Activated T-cell treated with anti-CD3 and anti-CD28 coated beads, Interleukin-2, amount 50 U/mL, for 72 hours (primary cell): ENCODE results near the gene CEND1. TPM values are rescaled to one million over a fixed set of nuclear protein-coding genes. Genes with fewer than 3 reads are reported as not detected.
A peak's percentile ranks its signal among the peaks of the same experiment; 100 is the strongest.

ENCODE experiments used
- ATAC-seq, 2 donors: fragments of 150-1000 bp; cut with Tn5 transposase; replicated peaks in 1 of 2; 2 replicates each; pipeline ENCODE4 v1.10.0; 2021; ENCODE audit warnings: moderate library complexity in 2 of 2, mild to moderate bottlenecking in 1 of 2
- DNase-seq, 2 donors: peaks; one replicate each; pipeline ENCODE4 v3.0.0; 2021 to 2022; ENCODE audit warnings: mixed read lengths in 1 of 2
- H3K27ac Mint-ChIP-seq: one replicate; pipeline ENCODE4 v1.8.0; 2022; ENCODE audit warnings: mild to moderate bottlenecking, moderate library complexity, mixed read lengths
- H3K27me3 Mint-ChIP-seq: one replicate; pipeline ENCODE4 v1.8.0; 2022; ENCODE audit warnings: low read depth, mixed read lengths
- H3K36me3 Mint-ChIP-seq, 2 donors: one replicate each; pipeline ENCODE4 v1.8.0; 2022; ENCODE audit warnings: mixed read lengths in 2 of 2, mild to moderate bottlenecking in 1 of 2; ENCODE audit not compliant: insufficient read depth in 2 of 2
- H3K4me1 Mint-ChIP-seq: one replicate; pipeline ENCODE4 v1.8.0; 2022; ENCODE audit warnings: low read depth, mixed read lengths
- H3K4me3 Mint-ChIP-seq, 2 donors: one replicate each; pipeline ENCODE4 v1.8.0; 2022; ENCODE audit warnings: mild to moderate bottlenecking in 2 of 2, mixed read lengths in 2 of 2, moderate library complexity in 2 of 2
- H3K9me3 Mint-ChIP-seq, 2 donors: one replicate each; pipeline ENCODE4 v1.8.0; 2022; ENCODE audit warnings: mixed read lengths in 2 of 2
- total RNA-seq, 2 donors: library from RNA; stranded (reverse); gene quantifications; one replicate each; pipeline ENCODE4 v1.2.3, GENCODE V29; 2022

CEND1 gene
- total RNA-seq, 2 donors from 2014 or later, result 1.4 to 1.6 TPM

DNA sequence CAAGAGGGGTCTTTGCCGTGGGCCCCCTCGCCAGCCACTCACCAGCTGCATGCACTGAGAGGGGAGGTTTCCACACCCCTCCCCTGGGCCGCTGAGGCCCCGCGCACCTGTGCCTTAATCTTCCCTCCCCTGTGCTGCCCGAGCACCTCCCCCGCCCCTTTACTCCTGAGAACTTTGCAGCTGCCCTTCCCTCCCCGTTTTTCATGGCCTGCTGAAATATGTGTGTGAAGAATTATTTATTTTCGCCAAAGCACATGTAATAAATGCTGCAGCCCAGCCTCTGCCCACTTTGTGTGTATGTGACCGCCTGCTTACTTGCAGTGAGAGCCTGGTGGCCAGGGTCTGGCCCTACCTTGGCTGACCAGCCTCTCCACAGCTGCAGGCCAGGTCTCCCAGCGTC is 35.1 kb upstream of the CEND1 start:
- no peak for ATAC-seq
- Mint-ChIP-seq H3K4me1 (peaks cover 29% of the 10 kb centered on the region), H3K9me3 (no peaks in the 10 kb centered on the region)

DNA sequence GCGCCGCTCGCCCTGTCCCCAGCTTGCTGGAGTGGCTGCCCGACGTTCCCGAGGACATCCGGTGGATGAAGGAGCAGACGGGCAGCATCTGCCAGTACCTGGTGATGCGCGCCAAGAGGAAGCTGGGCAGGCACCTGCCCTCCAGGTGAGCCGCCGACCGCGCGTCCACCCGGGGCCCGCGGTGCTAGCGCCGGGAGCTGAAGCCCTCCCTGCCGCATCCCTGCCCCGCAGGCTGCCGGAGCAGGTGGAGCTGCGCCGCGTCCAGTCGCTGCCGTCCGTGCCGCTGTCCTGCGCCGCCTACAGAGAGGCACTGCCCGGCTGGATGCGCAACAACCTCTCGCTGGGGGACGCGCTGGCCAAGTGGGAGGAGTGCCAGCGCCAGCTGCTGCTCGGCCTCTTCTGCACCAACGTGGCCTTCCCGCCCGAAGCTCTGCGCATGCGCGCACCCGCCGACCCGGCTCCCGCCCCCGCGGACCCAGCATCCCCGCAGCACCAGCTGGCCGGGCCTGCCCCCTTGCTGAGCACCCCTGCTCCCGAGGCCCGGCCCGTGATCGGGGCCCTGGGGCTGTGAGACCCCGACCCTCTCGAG is 34.5 kb upstream of the CEND1 start:
- Mint-ChIP-seq H3K4me3 (no peak overlapping the region), H3K36me3 (peaks cover 2 to 3% of the 10 kb centered on the region in 2 donors), H3K9me3 (no peaks in the 10 kb centered on the region), H3K27ac (no peak overlapping the region), H3K4me1 (peaks cover 26% of the 10 kb centered on the region), H3K27me3 (peaks cover 20% of the 10 kb centered on the region)
- ATAC-seq, result no peak
- no peak for DNase-seq

More for the DNA sequence above, 35.1 kb upstream of the CEND1 start:
- no peak for DNase-seq
- peaks cover 2 to 3% of the 10 kb centered on the region in 2 donors for H3K36me3 Mint-ChIP-seq
- H3K4me3 Mint-ChIP-seq, result no peak overlapping the region
- peaks cover 24% of the 10 kb centered on the region for H3K27me3 Mint-ChIP-seq
- no peak overlapping the region for H3K27ac Mint-ChIP-seq

DNA sequence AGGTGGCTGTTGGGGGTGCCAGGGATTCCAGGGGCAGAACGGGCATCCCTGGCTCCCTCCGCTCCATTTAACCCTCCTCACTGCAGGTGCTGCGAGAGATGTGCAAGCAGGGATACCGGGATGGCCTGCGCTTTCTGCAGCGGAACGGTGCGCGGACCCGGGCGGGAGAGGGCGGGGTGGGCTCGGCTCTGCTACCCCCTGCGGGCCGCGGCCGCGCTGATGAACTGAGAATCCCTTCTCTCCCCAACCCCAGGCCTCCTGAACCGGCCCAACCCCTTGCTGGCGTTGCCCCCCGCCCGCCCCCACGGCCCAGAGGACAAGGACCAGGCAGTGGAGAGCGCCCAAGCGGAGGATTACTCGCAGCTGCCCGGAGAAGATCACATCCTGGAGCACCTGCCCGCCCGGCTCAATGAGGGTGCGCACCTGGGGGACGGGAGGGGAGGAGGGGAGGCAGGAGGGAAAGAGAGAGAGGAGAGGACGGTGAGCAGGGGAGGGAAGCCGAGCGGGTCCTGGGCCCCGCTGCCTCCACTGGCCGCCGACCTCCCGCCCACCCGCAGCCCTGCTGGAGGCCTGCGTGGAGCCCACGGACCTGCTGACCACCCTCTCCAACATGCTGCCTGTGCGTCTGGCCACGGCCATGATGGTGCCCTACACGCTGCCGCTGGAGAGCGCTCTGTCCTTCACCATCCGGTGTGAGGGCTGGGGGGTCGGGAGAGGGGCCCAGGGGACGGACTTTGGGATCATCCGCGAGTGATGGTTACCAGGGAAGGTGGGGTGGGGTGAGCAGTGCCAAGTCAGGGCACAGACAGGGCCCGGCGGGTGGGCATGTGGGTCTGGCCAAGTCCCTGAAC is 33.8 kb upstream of the CEND1 start:
- ATAC-seq (no peak), DNase-seq (no peak)
- Mint-ChIP-seq H3K27me3 (peaks cover 13% of the 10 kb centered on the region), H3K9me3 (no peaks in the 10 kb centered on the region), H3K4me3 (no peak overlapping the region), H3K4me1 (peaks cover 20% of the 10 kb centered on the region), H3K36me3 (peaks cover 2 to 3% of the 10 kb centered on the region in 2 donors), H3K27ac (no peak overlapping the region)

DNA sequence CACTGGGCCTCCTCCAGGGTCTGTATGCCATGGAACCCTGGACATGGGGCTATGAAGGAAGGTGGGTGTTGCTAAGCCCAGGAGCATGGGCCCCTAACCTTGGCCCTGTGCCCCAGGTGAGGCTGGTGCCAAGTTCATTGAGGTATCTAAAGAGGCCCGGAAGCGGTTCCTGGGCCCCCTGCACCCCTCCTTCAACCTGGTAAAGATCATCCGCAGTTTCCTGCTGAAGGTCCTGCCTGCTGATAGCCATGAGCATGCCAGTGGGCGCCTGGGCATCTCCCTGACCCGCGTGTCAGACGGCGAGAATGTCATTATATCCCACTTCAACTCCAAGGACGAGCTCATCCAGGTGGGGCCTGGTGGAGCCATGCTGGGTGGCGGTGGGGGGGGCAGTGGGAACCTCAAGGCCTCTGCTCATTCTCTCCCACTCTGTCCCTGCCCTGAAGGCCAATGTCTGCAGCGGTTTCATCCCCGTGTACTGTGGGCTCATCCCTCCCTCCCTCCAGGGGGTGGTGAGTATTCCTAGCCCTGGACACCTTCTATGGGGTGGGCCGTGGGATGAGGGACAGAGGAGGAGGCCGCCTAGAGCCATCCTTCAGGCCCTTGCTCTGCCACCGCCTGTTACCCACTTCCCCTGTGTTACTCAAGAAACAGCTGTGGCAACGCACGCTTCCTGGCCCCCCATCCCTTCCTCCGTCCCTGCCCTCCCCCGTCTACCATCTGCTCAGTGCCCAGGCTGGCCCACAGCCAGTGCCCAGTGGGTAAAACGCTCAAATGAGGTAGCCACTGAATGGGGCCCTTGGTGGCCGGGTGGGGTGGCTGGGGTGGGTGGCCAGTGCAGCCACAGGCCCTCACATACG is 31.9 kb upstream of the CEND1 start:
- DNase-seq, result no peak
- Mint-ChIP-seq H3K4me1 (peaks cover 15% of the 10 kb centered on the region), H3K27me3 (no peaks in the 10 kb centered on the region), H3K4me3 (peak overlapping the region in 1 of 2 donors; percentile 29), H3K9me3 (no peaks in the 10 kb centered on the region), H3K27ac (no peak overlapping the region), H3K36me3 (peaks cover 2 to 3% of the 10 kb centered on the region in 2 donors)
- ATAC-seq, result no peak

DNA sequence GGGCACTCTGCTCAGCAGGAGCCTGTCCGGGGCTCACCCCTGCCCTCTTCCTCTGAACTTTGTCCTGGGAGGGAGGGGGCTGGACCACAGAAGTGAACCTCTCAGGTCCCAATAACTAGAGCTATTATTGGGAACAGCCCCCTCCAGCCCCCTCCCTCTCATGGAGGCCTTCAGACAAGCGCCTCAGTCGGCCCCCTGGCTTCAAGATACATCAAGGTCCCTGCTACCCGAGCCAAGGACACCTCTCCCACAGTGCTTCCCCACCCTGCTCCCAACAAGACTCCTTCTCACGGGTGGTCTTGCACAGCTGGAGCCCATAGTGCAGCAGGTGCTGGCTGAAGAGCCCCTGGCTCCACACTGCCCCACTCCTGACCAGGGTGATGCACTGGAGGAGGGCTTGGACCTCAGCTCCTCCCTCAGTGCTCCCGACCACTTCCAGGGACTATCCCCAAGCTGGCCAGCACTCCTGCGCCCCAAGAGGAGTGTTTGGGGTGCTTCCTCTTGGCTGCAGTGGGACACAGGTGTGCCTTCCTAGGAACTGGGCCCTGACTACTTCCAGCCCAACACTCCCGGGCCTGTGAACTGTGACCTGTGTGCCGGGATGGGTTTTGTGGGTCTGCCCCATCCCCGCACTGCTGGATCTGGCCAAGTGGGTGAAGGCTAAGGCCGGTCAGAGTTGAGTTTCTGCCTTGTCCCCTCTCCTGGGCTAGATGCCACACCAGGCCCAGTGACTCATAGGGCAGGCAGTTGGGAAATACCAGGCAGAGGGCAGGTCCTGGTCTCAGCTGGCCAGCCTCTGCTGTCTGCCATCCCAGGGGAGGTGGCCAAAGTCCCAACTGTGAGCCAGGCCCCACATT is 31.0 kb upstream of the CEND1 start:
- Mint-ChIP-seq H3K36me3 (peaks cover 2 to 3% of the 10 kb centered on the region in 2 donors), H3K27ac (no peak overlapping the region), H3K9me3 (no peaks in the 10 kb centered on the region), H3K27me3 (no peaks in the 10 kb centered on the region), H3K4me3 (peak overlapping the region; percentile 87 to 89), H3K4me1 (peaks cover 11% of the 10 kb centered on the region)
- ATAC-seq (no peak), DNase-seq (no peak)

DNA sequence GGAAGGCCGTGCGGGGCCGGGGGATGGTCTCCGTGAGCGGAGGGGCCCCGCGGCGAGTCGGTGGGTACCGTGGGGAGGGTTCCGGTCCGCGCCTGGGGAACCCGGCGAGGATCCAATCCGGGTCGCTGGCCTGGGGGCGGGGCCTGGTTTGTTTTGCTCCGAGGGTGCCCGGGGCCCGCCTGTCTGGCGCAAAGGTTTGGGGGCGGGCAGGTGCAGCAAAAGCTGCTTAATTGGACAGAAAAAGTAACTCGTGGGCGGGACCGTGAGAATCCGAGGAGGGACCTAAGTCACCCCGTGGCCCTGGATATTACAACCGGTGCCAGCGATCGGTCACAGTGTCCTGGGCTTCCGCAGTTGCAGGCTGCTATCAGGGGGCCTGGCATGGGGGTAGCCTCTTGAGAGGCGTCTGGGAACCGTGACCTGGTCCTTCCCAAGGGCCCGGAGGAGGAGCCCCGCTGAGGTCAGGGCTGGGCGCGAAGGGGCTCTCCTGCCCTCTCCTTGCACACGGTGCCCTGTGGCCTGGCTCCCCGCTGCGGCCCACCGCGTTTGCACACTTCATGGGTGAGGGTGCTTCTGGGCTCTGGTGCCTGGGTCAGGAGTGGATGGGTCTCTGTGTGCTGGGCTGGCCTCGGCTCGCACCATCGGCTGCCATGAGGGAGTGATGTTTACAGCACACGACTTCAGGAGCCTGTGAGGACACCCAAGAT is 30.2 kb upstream of the CEND1 start:
- Mint-ChIP-seq H3K9me3 (no peaks in the 10 kb centered on the region), H3K27ac (peak overlapping the region; percentile 73), H3K36me3 (peaks cover 1 to 2% of the 10 kb centered on the region in 2 donors), H3K4me1 (peaks cover 11% of the 10 kb centered on the region), H3K4me3 (peak overlapping the region; percentile 87 to 89), H3K27me3 (no peaks in the 10 kb centered on the region)
- ATAC-seq, result peak; percentile 77 to 79
- DNase-seq, result peak; percentile 95 to 96

DNA sequence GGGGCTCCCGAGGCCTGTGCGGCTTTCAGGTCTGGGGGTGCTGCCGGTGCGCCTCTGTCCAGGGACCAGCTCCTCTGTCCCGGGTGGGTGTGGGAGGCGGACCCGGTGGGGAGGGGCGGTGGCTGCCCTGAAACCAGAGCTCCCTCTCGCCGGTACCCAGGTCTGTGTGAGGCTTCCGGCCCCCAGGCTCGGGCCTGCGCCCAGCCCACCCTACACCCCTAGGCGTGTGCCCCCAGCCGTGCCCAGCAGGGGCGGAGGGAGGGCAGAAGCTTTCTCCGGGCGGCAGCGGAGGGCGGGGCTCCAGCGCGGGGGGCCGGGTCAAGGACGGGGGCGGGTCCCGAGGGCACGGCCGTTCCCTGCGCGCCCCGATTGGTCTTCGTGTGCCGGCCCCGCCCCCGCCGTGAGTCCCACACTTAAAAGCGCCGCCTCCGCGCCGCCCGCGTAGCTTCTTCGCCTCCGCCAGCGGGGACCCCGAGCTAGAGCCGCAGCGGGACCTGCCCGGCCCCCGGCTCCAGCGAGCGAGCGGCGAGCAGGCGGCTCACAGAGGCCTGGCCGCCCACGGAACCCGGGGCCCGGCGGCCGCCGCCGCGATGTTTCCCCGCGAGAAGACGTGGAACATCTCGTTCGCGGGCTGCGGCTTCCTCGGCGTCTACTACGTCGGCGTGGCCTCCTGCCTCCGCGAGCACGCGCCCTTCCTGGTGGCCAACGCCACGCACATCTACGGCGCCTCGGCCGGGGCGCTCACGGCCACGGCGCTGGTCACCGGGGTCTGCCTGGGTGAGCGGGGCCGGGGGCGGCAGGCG is 29.4 kb upstream of the CEND1 start:
- Mint-ChIP-seq H3K9me3 (no peaks in the 10 kb centered on the region), H3K4me3 (peak overlapping the region; percentile 87 to 89), H3K27ac (no peak overlapping the region), H3K27me3 (no peaks in the 10 kb centered on the region), H3K4me1 (peaks cover 11% of the 10 kb centered on the region), H3K36me3 (no peaks in the 10 kb centered on the region)
- peak; percentile 80 to 81 for ATAC-seq
- peak; percentile 94 to 95 for DNase-seq

DNA sequence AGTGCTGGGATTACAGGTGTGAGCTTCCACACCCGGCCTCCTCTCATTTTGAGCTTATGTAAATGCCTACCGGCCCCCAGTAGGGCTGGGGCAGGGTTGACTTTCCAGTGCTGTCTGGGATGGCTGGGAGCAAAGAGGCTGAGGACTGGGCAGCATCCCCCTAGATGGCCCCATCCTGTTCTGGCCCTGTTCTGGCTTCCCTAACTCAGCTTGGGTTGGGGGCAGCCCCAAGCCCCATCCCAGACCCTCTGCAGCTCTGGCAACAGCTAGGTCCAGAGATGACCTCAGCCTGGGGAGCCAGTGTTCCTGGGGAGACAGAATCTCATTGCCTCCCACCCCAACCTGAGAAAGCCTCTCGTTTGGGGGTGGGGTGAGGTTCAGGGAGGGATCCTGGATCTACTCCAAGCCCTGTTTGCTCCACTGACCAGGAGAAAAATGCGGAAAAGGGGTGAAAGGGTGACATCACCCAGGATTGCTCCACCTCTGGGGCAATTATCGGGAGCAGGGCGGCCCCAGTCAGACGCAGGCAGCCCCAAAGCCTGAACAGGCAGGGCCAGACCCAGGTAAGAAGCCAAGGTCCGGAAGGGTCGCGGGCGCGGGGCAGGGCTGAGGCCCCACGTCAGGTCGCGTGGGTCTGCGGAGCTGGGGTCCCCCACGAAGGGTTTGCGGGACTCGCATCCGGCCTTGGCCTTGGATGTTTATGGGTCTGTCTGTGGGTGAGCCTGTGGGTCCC is 28.7 kb upstream of the CEND1 start, which contains the start of gene PNPLA2:
TSS of gene PNPLA2 (plus strand) at position 519 of the 733 bp plus-strand sequence. CDS start 805 bp downstream, outside the sequence.
- DNase-seq (no peak), ATAC-seq (no peak)
- Mint-ChIP-seq H3K27ac (no peak within 1 kb of the TSS), H3K36me3 (peaks cover 0 to 3% of the 10 kb centered on the region in 2 donors), H3K4me1 (peaks cover 15% of the 10 kb centered on the region), H3K9me3 (no peaks in the 10 kb centered on the region), H3K4me3 (peak within 1 kb of the TSS; percentile 87 to 89), H3K27me3 (no peaks in the 10 kb centered on the region)

DNA sequence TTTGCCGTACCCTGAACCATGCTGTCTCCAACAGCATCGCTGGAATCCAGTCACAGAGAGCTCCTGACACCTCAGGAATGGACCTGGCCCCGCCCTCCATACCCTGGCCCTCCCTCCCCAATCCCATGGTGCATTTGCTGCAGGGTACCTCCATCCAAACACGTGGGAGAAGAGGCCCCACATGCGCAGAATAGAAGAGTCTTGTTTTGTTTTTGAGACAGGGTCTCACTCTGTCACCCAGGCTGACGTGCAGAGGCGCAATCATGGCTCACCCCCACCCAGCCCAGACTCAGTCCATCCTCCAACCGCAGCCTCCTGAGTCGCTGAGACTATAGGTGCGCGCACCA is 26.5 kb upstream of the CEND1 start:
- Mint-ChIP-seq H3K4me3 (no peak overlapping the region), H3K36me3 (peaks cover 5 to 8% of the 10 kb centered on the region in 2 donors), H3K9me3 (no peaks in the 10 kb centered on the region), H3K27ac (no peak overlapping the region), H3K27me3 (no peaks in the 10 kb centered on the region), H3K4me1 (peaks cover 29% of the 10 kb centered on the region)
- no peak for DNase-seq
- ATAC-seq, result no peak

DNA sequence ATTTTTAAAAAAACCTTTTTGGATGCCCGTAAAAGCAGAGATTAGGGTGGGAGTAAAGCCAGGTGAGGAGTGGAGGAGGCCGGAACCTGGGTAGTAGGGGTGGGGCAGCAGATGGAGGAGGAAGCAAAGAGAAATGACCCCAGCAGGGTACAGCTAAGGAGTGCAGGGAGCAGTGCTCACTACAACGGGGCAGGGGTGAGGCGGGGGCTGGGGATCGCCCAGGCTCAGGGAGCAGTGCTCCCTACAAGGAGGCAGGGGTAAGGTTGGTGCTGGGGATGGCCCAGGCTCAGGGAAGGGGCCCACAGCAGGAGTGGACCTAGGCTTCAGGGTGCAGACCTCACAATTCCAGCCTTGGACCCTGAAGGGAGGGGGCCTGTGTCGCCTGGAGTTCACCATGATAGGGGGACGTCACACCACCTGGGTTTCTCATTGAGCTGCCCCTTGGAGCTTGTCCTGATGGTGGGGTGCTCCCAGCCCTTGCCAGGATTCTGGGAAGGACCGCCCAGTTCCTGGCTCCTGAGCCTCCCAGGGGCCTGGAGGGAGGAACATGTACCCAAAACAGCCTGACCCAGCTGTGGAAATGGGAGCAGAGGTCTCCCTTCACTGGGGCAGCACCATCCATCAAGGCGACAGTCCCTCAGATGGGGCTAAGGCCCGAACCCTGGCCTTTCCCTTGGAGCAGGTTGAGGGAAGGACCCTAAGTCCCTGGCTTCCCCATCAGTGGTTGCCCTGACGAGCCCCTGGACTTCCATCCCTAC is 26.0 kb upstream of the CEND1 start:
- DNase-seq, result no peak
- Mint-ChIP-seq H3K36me3 (peaks cover 5 to 11% of the 10 kb centered on the region in 2 donors), H3K4me1 (peaks cover 32% of the 10 kb centered on the region), H3K27ac (no peak overlapping the region), H3K4me3 (no peak overlapping the region), H3K27me3 (no peaks in the 10 kb centered on the region), H3K9me3 (no peaks in the 10 kb centered on the region)
- ATAC-seq, result no peak
